GM19193 (cell line): ENCODE data around the gene GABPB2.

Experiments
- POLR2A ChIP-seq: IDR thresholded peaks from 4 replicates; pipeline ENCODE4 v1.6.1; 2011; ENCODE audit not compliant: insufficient read depth, insufficient read length; ENCODE audit errors: extremely low read depth

Gene GABPB2

DNA sequence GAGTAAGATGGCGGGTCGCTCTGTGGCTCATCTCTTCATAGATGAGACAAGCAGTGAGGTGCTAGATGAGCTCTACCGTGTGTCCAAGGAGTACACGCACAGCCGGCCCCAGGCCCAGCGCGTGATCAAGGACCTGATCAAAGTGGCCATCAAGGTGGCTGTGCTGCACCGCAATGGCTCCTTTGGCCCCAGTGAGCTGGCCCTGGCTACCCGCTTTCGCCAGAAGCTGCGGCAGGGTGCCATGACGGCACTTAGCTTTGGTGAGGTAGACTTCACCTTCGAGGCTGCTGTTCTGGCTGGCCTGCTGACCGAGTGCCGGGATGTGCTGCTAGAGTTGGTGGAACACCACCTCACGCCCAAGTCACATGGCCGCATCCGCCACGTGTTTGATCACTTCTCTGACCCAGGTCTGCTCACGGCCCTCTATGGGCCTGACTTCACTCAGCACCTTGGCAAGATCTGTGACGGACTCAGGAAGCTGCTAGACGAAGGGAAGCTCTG is 88.2 kb downstream of the GABPB2 start:
- TF ChIP-seq POLR2A = no peak

DNA sequence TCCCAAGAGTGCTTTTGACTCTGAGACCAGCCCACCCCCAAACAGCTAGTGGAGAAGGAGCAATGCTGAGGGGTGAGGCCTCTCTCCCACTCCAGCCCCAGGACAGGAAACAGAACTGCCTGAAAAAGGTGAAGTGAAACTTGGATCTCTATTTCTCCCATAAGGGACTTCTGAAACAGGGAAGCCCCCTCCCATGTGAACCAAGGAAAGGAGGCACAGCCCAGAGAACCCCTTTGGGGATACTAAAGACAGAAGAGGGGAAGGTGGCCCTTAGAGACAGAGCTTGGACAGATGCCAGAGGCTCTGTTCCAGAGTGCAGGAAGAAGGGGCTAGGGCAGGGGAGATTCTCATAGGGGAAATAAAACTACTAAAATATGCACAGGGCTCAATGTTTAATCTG is 88.8 kb downstream of the GABPB2 start:
- TF ChIP-seq POLR2A = no peak

- TF ChIP-seq POLR2A = no peak
These were observed 94.2 kb downstream of the GABPB2 start for GRCh38 chr1:151164732-151165280.

DNA sequence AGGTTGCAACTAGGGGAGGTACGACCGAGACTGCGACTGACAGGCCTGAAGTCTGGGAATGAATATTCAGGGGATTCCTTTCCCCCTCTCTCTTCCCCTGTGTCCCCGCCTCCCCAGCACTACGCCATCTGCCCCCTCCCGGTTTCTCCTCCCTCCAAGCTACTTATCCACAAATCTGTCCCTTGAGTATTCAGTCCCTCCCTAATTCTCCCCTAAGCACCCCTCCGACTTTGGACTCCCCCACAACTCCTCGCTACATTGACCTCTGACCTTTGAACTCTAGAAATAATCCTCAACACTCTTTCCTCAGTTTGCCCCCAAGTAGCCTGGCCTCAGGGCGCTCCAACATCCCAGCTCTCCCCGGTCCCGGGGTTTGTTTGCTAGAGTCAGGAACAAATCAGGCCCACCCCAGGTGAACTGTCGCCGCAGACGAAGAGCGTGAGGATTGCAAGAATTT is 94.7 kb downstream of the GABPB2 start:
- TF ChIP-seq POLR2A = no peak

- peak; percentile 89 for TF ChIP-seq POLR2A
These were observed 95.4 kb downstream of the GABPB2 start, which contains the start of the genes LYSMD1 and SCNM1 for GRCh38 chr1:151165738-151166504. TSS of gene LYSMD1 (minus strand) at chr1:151165902. CDS start at chr1:151165258, 644 bp downstream. TSS of gene SCNM1 (plus strand) at chr1:151166144. CDS start at chr1:151166153, 9 bp downstream.

DNA sequence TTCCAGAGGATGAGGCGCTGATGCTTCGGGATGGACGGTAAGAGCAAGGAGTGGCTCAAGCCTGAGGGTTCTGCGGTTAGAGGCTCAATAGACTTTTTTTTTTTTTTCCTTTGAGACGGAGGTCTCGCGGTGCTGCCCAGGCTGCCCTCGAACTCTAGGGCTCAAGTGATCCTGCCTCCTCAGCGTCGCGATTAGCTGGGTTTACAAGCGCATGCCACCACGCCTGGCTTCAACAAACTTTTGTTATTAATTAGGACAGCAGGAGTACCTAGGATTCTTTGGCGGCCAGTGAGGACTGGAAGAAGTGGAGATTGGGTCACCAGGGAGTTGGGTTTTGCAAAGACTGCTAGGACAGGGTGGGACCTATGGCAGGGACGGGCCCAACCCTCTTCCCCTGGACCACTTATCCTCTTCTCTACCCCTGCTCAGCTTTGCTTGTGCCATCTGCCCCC is 96.0 kb downstream of the GABPB2 start:
- no peak for TF ChIP-seq POLR2A

GRCh38 chr1:151167116-151167515 is 96.6 kb downstream of the GABPB2 start:
- TF ChIP-seq POLR2A = no peak

GRCh38 chr1:151171190-151171589 is 100.6 kb downstream of the GABPB2 start:
- TF ChIP-seq POLR2A = no peak
